ENCODE measurements around the gene AUTS2. TPM values are rescaled to one million over a fixed set of nuclear protein-coding genes. Genes with fewer than 3 reads are reported as not detected.

Gene AUTS2
- total RNA-seq, 1 experiment from 2014 or later: 256 TPM

DNA sequence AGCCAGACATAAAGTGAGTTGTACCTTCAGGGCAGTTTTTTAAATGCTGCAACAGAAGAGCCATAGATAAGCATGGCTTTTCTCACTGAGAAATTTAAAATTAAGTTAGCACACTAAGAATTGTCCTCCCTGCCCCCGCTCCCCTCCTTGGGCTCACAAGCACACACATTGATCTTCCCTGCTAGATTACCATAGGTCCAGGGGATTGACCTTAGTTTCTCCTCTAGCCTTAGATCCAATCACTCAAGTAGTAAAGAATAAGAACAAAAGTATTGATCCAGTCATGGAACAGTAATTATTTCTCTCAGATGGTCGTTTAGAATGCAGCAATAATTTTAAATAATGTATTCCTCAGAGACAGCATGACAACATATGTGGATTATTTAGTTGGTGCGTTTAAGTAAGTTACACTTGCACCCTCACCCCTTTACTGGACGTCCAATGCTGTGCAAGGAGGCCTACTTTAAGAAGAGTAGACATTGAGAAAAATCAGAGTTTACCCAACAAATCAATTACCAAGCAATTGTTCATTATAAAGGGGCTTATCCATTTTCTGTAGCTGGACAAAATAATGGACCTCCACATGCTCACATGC, 850.1 kb downstream of the AUTS2 start:
- Histone ChIP-seq H3K4ac (ENCODE audit: low read depth, low read length) (no peak overlapping the region), H3K23ac (ENCODE audit: insufficient read length, low read depth, low read length) (no peak overlapping the region), H3K9me3 (ENCODE audit: control insufficient read depth, low read depth, low read length) (no peaks in the 10 kb centered on the region), H3T11ph (ENCODE audit: low read length) (no peak overlapping the region), H3K14ac (ENCODE audit: insufficient read depth, low read length) (no peak overlapping the region), H4K91ac (ENCODE audit: insufficient read length, low read depth, low read length) (no peak overlapping the region), H2BK120ac (ENCODE audit: low read depth, low read length, poor library complexity, severe bottlenecking) (no peak overlapping the region), H3K23me2 (ENCODE audit: insufficient read length, low read depth, low read length, poor library complexity, severe bottlenecking) (no peaks in the 10 kb centered on the region), H3K79me1 (ENCODE audit: insufficient read depth, low read depth, low read length, poor library complexity, severe bottlenecking) (no peaks in the 10 kb centered on the region), H2BK5ac (ENCODE audit: insufficient read length, low read length) (no peak overlapping the region), H2AK5ac (ENCODE audit: insufficient read length, low read length) (no peak overlapping the region), H4K8ac (replicated peaks; ENCODE audit: insufficient read length, low read depth, low read length) (no peak overlapping the region), H2BK12ac (ENCODE audit: insufficient read length, low read depth, low read length) (no peak overlapping the region), H3K79me2 (ENCODE audit: insufficient read depth, low read length) (no peaks in the 10 kb centered on the region), H3K27ac (ENCODE audit: insufficient read length, low read depth, low read length) (no peak overlapping the region), H3K27me3 (ENCODE audit: insufficient read depth, low read length) (no peaks in the 10 kb centered on the region), H4K5ac (ENCODE audit: insufficient read length, low read depth, low read length) (no peak overlapping the region), H3K56ac (ENCODE audit: insufficient read length, low read depth, low read length) (no peak overlapping the region), H2BK15ac (ENCODE audit: low read depth, low read length) (no peak overlapping the region), H4K20me1 (ENCODE audit: control insufficient read depth, insufficient read depth, insufficient read length) (no peaks in the 10 kb centered on the region), H3K18ac (ENCODE audit: insufficient read length, low read depth, low read length) (no peak overlapping the region), H3K4me1 (ENCODE audit: insufficient read depth, low read length) (peaks cover 7% of the 10 kb centered on the region; the same call in 1 of the 2 replicates), H2BK20ac (ENCODE audit: low read depth, low read length, poor library complexity, severe bottlenecking) (no peak overlapping the region), H3K9ac (ENCODE audit: extremely low read depth, insufficient read length, low read length) (no peak overlapping the region), H3K4me2 (ENCODE audit: insufficient read depth, insufficient read length, low read length) (no peak overlapping the region), H2AFZ (ENCODE audit: low read length) (no peak overlapping the region)
- Mint-ChIP-seq H3K36me3 (ENCODE audit: insufficient read depth in 1 of 3, low read depth in 3 of 3) (no peaks in the 10 kb centered on the region), H3K4me1 (peaks cover 12 to 19% of the 10 kb centered on the region in 2 experiments), H3K27ac (no peak overlapping the region), H3K4me3 (no peak overlapping the region), H3K9me3 (no peaks in the 10 kb centered on the region), H3K27me3 (ENCODE audit: low read depth) (no peaks in the 10 kb centered on the region; the same call in 1 of the 2 replicates)
- no CpG with 5 or more reads among the region's 4 CpGs for WGBS (ENCODE audit: extremely low coverage, insufficient read length, low lambda C conversion rate)
- TF ChIP-seq, protein P1, sequence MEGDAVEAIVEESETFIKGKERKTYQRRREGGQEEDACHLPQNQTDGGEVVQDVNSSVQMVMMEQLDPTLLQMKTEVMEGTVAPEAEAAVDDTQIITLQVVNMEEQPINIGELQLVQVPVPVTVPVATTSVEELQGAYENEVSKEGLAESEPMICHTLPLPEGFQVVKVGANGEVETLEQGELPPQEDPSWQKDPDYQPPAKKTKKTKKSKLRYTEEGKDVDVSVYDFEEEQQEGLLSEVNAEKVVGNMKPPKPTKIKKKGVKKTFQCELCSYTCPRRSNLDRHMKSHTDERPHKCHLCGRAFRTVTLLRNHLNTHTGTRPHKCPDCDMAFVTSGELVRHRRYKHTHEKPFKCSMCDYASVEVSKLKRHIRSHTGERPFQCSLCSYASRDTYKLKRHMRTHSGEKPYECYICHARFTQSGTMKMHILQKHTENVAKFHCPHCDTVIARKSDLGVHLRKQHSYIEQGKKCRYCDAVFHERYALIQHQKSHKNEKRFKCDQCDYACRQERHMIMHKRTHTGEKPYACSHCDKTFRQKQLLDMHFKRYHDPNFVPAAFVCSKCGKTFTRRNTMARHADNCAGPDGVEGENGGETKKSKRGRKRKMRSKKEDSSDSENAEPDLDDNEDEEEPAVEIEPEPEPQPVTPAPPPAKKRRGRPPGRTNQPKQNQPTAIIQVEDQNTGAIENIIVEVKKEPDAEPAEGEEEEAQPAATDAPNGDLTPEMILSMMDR (conservative IDR thresholded peaks at IDR 0.05): no peak
- DNase-seq: no peak

All from H9 (cell line).